ENCODE measurements around the gene BCKDHB.

The BCKDHB gene

GRCh38 chr6:80185492-80185891 is 79.0 kb downstream of the BCKDHB start:
- no peak for DNase-seq (ENCODE audit: insufficient read length, low spot score)
- peak; percentile 45 for FAIRE-seq

GRCh38 chr6:80186082-80186481 is 79.6 kb downstream of the BCKDHB start:
- no peak for DNase-seq (ENCODE audit: insufficient read length, low spot score)
- TF ChIP-seq POLR2A (IDR thresholded peaks at IDR 0.05; ENCODE audit: low read depth, low read length) = no peak
- no peak for TF ChIP-seq PAX5 (IDR thresholded peaks at IDR 0.05; ENCODE audit: insufficient read depth, low read length, severe bottlenecking)
- no peak for FAIRE-seq

More at GRCh38 chr6:80185492-80185891, 79.0 kb downstream of the BCKDHB start:
- TF ChIP-seq PAX5 (IDR thresholded peaks at IDR 0.05; ENCODE audit: insufficient read depth, low read length, severe bottlenecking) = no peak
- TF ChIP-seq TAF1 (IDR thresholded peaks at IDR 0.05; ENCODE audit: low read depth, low read length) = no peak
- no peak for TF ChIP-seq POU2F2 (IDR thresholded peaks at IDR 0.05; ENCODE audit: low read depth, low read length)
- no peak for TF ChIP-seq POLR2A (IDR thresholded peaks at IDR 0.05; ENCODE audit: low read depth, low read length)
- no peak for TF ChIP-seq SPI1 (IDR thresholded peaks at IDR 0.05; ENCODE audit: low read depth, low read length)
- no peak for TF ChIP-seq POLR2AphosphoS5 (IDR thresholded peaks at IDR 0.05; ENCODE audit: low read depth, low read length)

- FAIRE-seq (no peak), DNase-seq (ENCODE audit: insufficient read length, low spot score) (no peak)
- no peak for TF ChIP-seq POLR2AphosphoS5 (IDR thresholded peaks at IDR 0.05; ENCODE audit: low read depth, low read length)
- TF ChIP-seq POLR2A (IDR thresholded peaks at IDR 0.05; ENCODE audit: low read depth, low read length) = no peak
- TF ChIP-seq PAX5 (IDR thresholded peaks at IDR 0.05; ENCODE audit: insufficient read depth, low read length, severe bottlenecking) = no peak
- no peak for TF ChIP-seq POU2F2 (IDR thresholded peaks at IDR 0.05; ENCODE audit: low read depth, low read length)
- TF ChIP-seq SPI1 (IDR thresholded peaks at IDR 0.05; ENCODE audit: low read depth, low read length) = no peak
- no peak for TF ChIP-seq TAF1 (IDR thresholded peaks at IDR 0.05; ENCODE audit: low read depth, low read length)
These were observed 90.4 kb downstream of the BCKDHB start for GRCh38 chr6:80196906-80197305.

- TF ChIP-seq POLR2AphosphoS5 (IDR thresholded peaks at IDR 0.05; ENCODE audit: low read depth, low read length) = no peak
- no peak for TF ChIP-seq POU2F2 (IDR thresholded peaks at IDR 0.05; ENCODE audit: low read depth, low read length)
- no peak for TF ChIP-seq TAF1 (IDR thresholded peaks at IDR 0.05; ENCODE audit: low read depth, low read length)
- TF ChIP-seq PAX5 (IDR thresholded peaks at IDR 0.05; ENCODE audit: insufficient read depth, low read length, severe bottlenecking) = no peak
- TF ChIP-seq SPI1 (IDR thresholded peaks at IDR 0.05; ENCODE audit: low read depth, low read length) = no peak
- TF ChIP-seq POLR2A (IDR thresholded peaks at IDR 0.05; ENCODE audit: low read depth, low read length) = no peak
- no peak for DNase-seq (ENCODE audit: insufficient read length, low spot score)
- FAIRE-seq = no peak
These were observed 91.0 kb downstream of the BCKDHB start for GRCh38 chr6:80197474-80197873.

GRCh38 chr6:80197986-80198385 is 91.5 kb downstream of the BCKDHB start:
- no peak for DNase-seq (ENCODE audit: insufficient read length, low spot score)
- TF ChIP-seq POLR2AphosphoS5 (IDR thresholded peaks at IDR 0.05; ENCODE audit: low read depth, low read length) (no peak), PAX5 (IDR thresholded peaks at IDR 0.05; ENCODE audit: insufficient read depth, low read length, severe bottlenecking) (no peak), POU2F2 (IDR thresholded peaks at IDR 0.05; ENCODE audit: low read depth, low read length) (no peak), TAF1 (IDR thresholded peaks at IDR 0.05; ENCODE audit: low read depth, low read length) (no peak), POLR2A (IDR thresholded peaks at IDR 0.05; ENCODE audit: low read depth, low read length) (no peak), SPI1 (IDR thresholded peaks at IDR 0.05; ENCODE audit: low read depth, low read length) (no peak)
- FAIRE-seq = no peak

- TF ChIP-seq POLR2AphosphoS5 (IDR thresholded peaks at IDR 0.05; ENCODE audit: low read depth, low read length) (no peak), TAF1 (IDR thresholded peaks at IDR 0.05; ENCODE audit: low read depth, low read length) (no peak), POU2F2 (IDR thresholded peaks at IDR 0.05; ENCODE audit: low read depth, low read length) (no peak), PAX5 (IDR thresholded peaks at IDR 0.05; ENCODE audit: insufficient read depth, low read length, severe bottlenecking) (no peak), POLR2A (IDR thresholded peaks at IDR 0.05; ENCODE audit: low read depth, low read length) (no peak), SPI1 (IDR thresholded peaks at IDR 0.05; ENCODE audit: low read depth, low read length) (no peak)
- no peak for FAIRE-seq
- DNase-seq (ENCODE audit: insufficient read length, low spot score) = no peak
These were observed 96.8 kb downstream of the BCKDHB start for GRCh38 chr6:80203283-80203682.

- FAIRE-seq (no peak), DNase-seq (ENCODE audit: insufficient read length, low spot score) (no peak)
- TF ChIP-seq PAX5 (IDR thresholded peaks at IDR 0.05; ENCODE audit: insufficient read depth, low read length, severe bottlenecking) = no peak
- no peak for TF ChIP-seq SPI1 (IDR thresholded peaks at IDR 0.05; ENCODE audit: low read depth, low read length)
- TF ChIP-seq POLR2AphosphoS5 (IDR thresholded peaks at IDR 0.05; ENCODE audit: low read depth, low read length) = no peak
- no peak for TF ChIP-seq TAF1 (IDR thresholded peaks at IDR 0.05; ENCODE audit: low read depth, low read length)
- no peak for TF ChIP-seq POU2F2 (IDR thresholded peaks at IDR 0.05; ENCODE audit: low read depth, low read length)
- TF ChIP-seq POLR2A (IDR thresholded peaks at IDR 0.05; ENCODE audit: low read depth, low read length) = no peak
These were observed 98.9 kb downstream of the BCKDHB start for GRCh38 chr6:80205404-80205803.

- no peak for DNase-seq (ENCODE audit: insufficient read length, low spot score)
- no peak for FAIRE-seq
- TF ChIP-seq POLR2AphosphoS5 (IDR thresholded peaks at IDR 0.05; ENCODE audit: low read depth, low read length) = no peak
- TF ChIP-seq SPI1 (IDR thresholded peaks at IDR 0.05; ENCODE audit: low read depth, low read length) = no peak
- TF ChIP-seq TAF1 (IDR thresholded peaks at IDR 0.05; ENCODE audit: low read depth, low read length) = no peak
- no peak for TF ChIP-seq POLR2A (IDR thresholded peaks at IDR 0.05; ENCODE audit: low read depth, low read length)
- no peak for TF ChIP-seq PAX5 (IDR thresholded peaks at IDR 0.05; ENCODE audit: insufficient read depth, low read length, severe bottlenecking)
- no peak for TF ChIP-seq POU2F2 (IDR thresholded peaks at IDR 0.05; ENCODE audit: low read depth, low read length)
These were observed 100.3 kb downstream of the BCKDHB start for GRCh38 chr6:80206758-80207157.

GRCh38 chr6:80209430-80209829 is 103.0 kb downstream of the BCKDHB start:
- FAIRE-seq (no peak), DNase-seq (ENCODE audit: insufficient read length, low spot score) (no peak)
- TF ChIP-seq SPI1 (IDR thresholded peaks at IDR 0.05; ENCODE audit: low read depth, low read length) (no peak), TAF1 (IDR thresholded peaks at IDR 0.05; ENCODE audit: low read depth, low read length) (no peak), POU2F2 (IDR thresholded peaks at IDR 0.05; ENCODE audit: low read depth, low read length) (no peak), PAX5 (IDR thresholded peaks at IDR 0.05; ENCODE audit: insufficient read depth, low read length, severe bottlenecking) (no peak), POLR2AphosphoS5 (IDR thresholded peaks at IDR 0.05; ENCODE audit: low read depth, low read length) (no peak), POLR2A (IDR thresholded peaks at IDR 0.05; ENCODE audit: low read depth, low read length) (no peak)

- FAIRE-seq (peak; percentile 61), DNase-seq (ENCODE audit: insufficient read length, low spot score) (no peak)
- TF ChIP-seq POLR2AphosphoS5 (IDR thresholded peaks at IDR 0.05; ENCODE audit: low read depth, low read length) (no peak), SPI1 (IDR thresholded peaks at IDR 0.05; ENCODE audit: low read depth, low read length) (no peak)
These were observed 104.1 kb downstream of the BCKDHB start for GRCh38 chr6:80210618-80211017.
